Brain microvascular endothelial cell (primary cell): Measurements from ENCODE around the gene PRPF19.

ENCODE experiments used
- DNase-seq: peaks from one replicate; pipeline ENCODE4 v3.0.0-alpha.2; 2020
- H3K27ac ChIP-seq: fragments of 250-450 bp; sonication (Bioruptor Pico); 2 replicates; pipeline ENCODE4 v1.5.1; 2020; ENCODE audit warnings: mild to moderate bottlenecking, moderate library complexity
- H3K27me3 ChIP-seq: fragments of 250-450 bp; sonication (Bioruptor Pico); replicated peaks from 2 replicates; pipeline ENCODE4 v1.5.1; 2020; ENCODE audit warnings: mild to moderate bottlenecking
- H3K36me3 ChIP-seq: fragments of 250-450 bp; sonication (Bioruptor Pico); replicated peaks from 2 replicates; pipeline ENCODE4 v1.5.1; 2020; ENCODE audit warnings: mild to moderate bottlenecking
- H3K4me3 ChIP-seq: 2 replicates; pipeline ENCODE4 v1.5.1; 2011; ENCODE audit warnings: low read depth, mild to moderate bottlenecking, control low read depth, low read length, moderate library complexity
- CTCF ChIP-seq: IDR thresholded peaks from 2 replicates; pipeline ENCODE4 v1.5.1; 2011; ENCODE audit warnings: low read depth, mild to moderate bottlenecking, moderate library complexity, low read length, control low read depth, inconsistent platforms; ENCODE audit errors: missing control alignments
- in situ Hi-C: cut with HindIII; loops from 2 replicates; pipeline ENCODE4 v1.10.0; 2017; ENCODE audit warnings: low sequenced_read_pairs, low pct_ligation_motif_present

Gene PRPF19

GRCh38 chr11:60932605-60933356 lies 26.4 kb upstream of the PRPF19 start:
- Histone ChIP-seq H3K27ac (no peak overlapping the region), H3K27me3 (no peaks in the 10 kb centered on the region), H3K36me3 (peaks cover 8% of the 10 kb centered on the region), H3K4me3 (no peak overlapping the region)
- no peak for TF ChIP-seq CTCF
- in situ Hi-C loops: no loop called here
- DNase-seq: no peak

DNA sequence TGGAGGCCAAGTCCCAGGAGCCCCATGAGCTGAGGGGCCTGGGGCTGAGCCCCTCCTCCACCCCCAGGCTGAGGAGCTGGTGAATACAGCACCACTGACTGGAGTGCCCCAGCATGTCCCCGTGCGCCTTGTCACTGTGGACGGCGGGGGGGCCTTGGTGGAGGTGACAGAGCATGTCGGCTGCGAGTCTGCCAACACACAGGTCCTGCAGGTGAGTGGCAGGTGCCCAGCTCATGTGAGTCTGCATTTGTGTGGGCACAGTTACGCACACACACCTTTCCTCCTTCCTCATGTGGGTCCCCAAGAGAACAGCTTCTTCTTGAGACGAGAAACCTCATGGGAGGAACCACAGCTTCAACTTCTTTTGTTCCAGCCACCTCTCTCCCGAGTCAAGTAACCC lies 25.5 kb upstream of the PRPF19 start:
- in situ Hi-C loops: no loop called here
- no peak for DNase-seq
- H3K27me3 ChIP-seq: no peaks in the 10 kb centered on the region

GRCh38 chr11:60930394-60930793 lies 24.0 kb upstream of the PRPF19 start:
- peaks cover 8% of the 10 kb centered on the region for H3K36me3 ChIP-seq
- in situ Hi-C loops: no loop called here
- no peak for TF ChIP-seq CTCF
- H3K4me3 ChIP-seq: no peak overlapping the region
- H3K27me3 ChIP-seq: no peaks in the 10 kb centered on the region
- no peak overlapping the region for H3K27ac ChIP-seq
- DNase-seq: no peak

More for the DNA sequence above, 25.5 kb upstream of the PRPF19 start:
- no peak overlapping the region for H3K27ac ChIP-seq
- H3K4me3 ChIP-seq: no peak overlapping the region
- peaks cover 8% of the 10 kb centered on the region for H3K36me3 ChIP-seq
- no peak for TF ChIP-seq CTCF

DNA sequence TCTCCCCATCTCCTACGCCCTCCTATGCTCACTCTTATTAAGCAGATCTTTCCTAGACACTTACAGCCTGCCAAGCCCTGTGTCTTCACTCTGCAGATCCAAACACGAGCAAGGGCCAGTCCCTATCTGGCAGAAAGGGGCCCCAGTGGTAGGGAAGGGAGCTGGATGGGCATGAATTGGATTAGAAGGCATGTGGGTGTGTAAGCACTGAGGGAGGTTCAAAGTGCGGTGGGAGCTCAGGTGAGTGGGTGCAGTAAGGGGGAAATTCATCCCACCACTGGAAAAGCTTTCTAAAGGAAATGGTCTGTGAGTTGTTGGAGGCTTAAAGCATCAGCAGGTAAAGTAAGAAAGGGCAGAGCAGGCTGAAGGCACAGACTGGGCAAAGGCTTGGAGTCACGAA lies 23.4 kb upstream of the PRPF19 start:
- H3K4me3 ChIP-seq: no peak overlapping the region
- TF ChIP-seq CTCF: no peak
- no peaks in the 10 kb centered on the region for H3K27me3 ChIP-seq
- H3K36me3 ChIP-seq: peaks cover 8% of the 10 kb centered on the region
- H3K27ac ChIP-seq: no peak overlapping the region
- no peak for DNase-seq
- in situ Hi-C loops: no loop called here

DNA sequence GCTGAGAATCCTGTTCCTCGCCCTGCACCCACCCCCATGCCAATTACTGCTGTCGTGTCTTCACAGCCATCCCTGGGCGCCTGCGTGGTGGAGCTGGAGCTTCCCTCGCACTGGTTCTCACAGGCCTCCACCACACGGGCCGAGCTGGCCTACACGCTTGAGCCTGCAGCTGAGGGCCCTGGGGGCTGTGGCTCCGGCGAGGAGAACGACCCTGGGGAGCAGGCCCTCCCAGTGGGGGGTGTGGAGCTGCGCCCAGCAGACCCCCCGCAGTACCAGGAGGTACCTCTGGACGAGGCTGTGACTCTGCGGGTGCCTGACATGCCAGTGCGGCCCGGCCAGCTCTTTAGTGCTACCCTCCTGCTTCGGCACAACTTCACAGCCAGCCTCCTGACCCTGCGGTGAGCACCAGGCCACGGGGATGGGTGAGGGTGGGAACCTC lies 22.2 kb upstream of the PRPF19 start:
- Histone ChIP-seq H3K4me3 (no peak overlapping the region), H3K27ac (no peak overlapping the region), H3K27me3 (no peaks in the 10 kb centered on the region), H3K36me3 (peaks cover 8% of the 10 kb centered on the region)
- in situ Hi-C loops: no loop called here
- no peak for TF ChIP-seq CTCF
- DNase-seq: no peak

GRCh38 chr11:60927600-60927999 lies 21.2 kb upstream of the PRPF19 start:
- no peaks in the 10 kb centered on the region for H3K27me3 ChIP-seq
- no peak for TF ChIP-seq CTCF
- no peak for DNase-seq
- H3K4me3 ChIP-seq: no peak overlapping the region
- peaks cover 8% of the 10 kb centered on the region for H3K36me3 ChIP-seq
- H3K27ac ChIP-seq: no peak overlapping the region
- in situ Hi-C loops: no loop called here
